ENCODE results near the gene GNG12.

Gene GNG12

GRCh38 chr1:67788238-67788790 is 45.0 kb downstream of the GNG12 start:
- no peak for DNase-seq (ENCODE audit: extremely low read depth in 1 of 2, low read depth in 1 of 2)

GRCh38 chr1:67787746-67788145 is 45.5 kb downstream of the GNG12 start:
- no peak for DNase-seq (ENCODE audit: extremely low read depth in 1 of 2, low read depth in 1 of 2)

- no peak for DNase-seq (ENCODE audit: extremely low read depth in 1 of 2, low read depth in 1 of 2)
Observed at GRCh38 chr1:67785847-67786753, 47.2 kb downstream of the GNG12 start.

GRCh38 chr1:67784545-67785186 is 48.6 kb downstream of the GNG12 start:
- DNase-seq (ENCODE audit: extremely low read depth in 1 of 2, low read depth in 1 of 2), result no peak

GRCh38 chr1:67780637-67781036 is 52.6 kb downstream of the GNG12 start:
- DNase-seq (ENCODE audit: extremely low read depth in 1 of 2, low read depth in 1 of 2), result no peak

GRCh38 chr1:67777440-67777839 is 55.8 kb downstream of the GNG12 start:
- DNase-seq (ENCODE audit: extremely low read depth in 1 of 2, low read depth in 1 of 2), result no peak

GRCh38 chr1:67777016-67777415 is 56.3 kb downstream of the GNG12 start:
- DNase-seq (ENCODE audit: extremely low read depth in 1 of 2, low read depth in 1 of 2), result no peak

- no peak for DNase-seq (ENCODE audit: extremely low read depth in 1 of 2, low read depth in 1 of 2)
Observed at GRCh38 chr1:67773462-67773861, 59.8 kb downstream of the GNG12 start.

GRCh38 chr1:67771749-67772148 is 61.5 kb downstream of the GNG12 start:
- DNase-seq (ENCODE audit: extremely low read depth in 1 of 2, low read depth in 1 of 2), result no peak

GRCh38 chr1:67771152-67771551 is 62.1 kb downstream of the GNG12 start:
- no peak for DNase-seq (ENCODE audit: extremely low read depth in 1 of 2, low read depth in 1 of 2)

- no peak for DNase-seq (ENCODE audit: extremely low read depth in 1 of 2, low read depth in 1 of 2)
Observed at GRCh38 chr1:67769633-67770256, 63.5 kb downstream of the GNG12 start.

- DNase-seq (ENCODE audit: extremely low read depth in 1 of 2, low read depth in 1 of 2), result no peak
Observed at GRCh38 chr1:67768480-67768879, 64.8 kb downstream of the GNG12 start.

- DNase-seq (ENCODE audit: extremely low read depth in 1 of 2, low read depth in 1 of 2), result no peak
Observed at GRCh38 chr1:67767103-67767782, 66.0 kb downstream of the GNG12 start.

GRCh38 chr1:67766141-67766978 is 66.9 kb downstream of the GNG12 start:
- DNase-seq (ENCODE audit: extremely low read depth in 1 of 2, low read depth in 1 of 2), result peak in 1 of 2 donors; percentile 6

GRCh38 chr1:67764633-67765032 is 68.6 kb downstream of the GNG12 start:
- DNase-seq (ENCODE audit: extremely low read depth in 1 of 2, low read depth in 1 of 2), result no peak

- no peak for DNase-seq (ENCODE audit: extremely low read depth in 1 of 2, low read depth in 1 of 2)
Observed at GRCh38 chr1:67761730-67762129, 71.5 kb downstream of the GNG12 start.

- no peak for DNase-seq (ENCODE audit: extremely low read depth in 1 of 2, low read depth in 1 of 2)
Observed at GRCh38 chr1:67761091-67761490, 72.2 kb downstream of the GNG12 start.

GRCh38 chr1:67760030-67760821 is 73.0 kb downstream of the GNG12 start:
- DNase-seq (ENCODE audit: extremely low read depth in 1 of 2, low read depth in 1 of 2), result peak; percentile 23 to 39

- DNase-seq (ENCODE audit: extremely low read depth in 1 of 2, low read depth in 1 of 2), result no peak
Observed at GRCh38 chr1:67759692-67760029, 73.6 kb downstream of the GNG12 start.

Data from activated CD8-positive, alpha-beta memory T cell treated with anti-CD3 and anti-CD28 coated beads for 1 hour (primary cell).